IPS DF 19.7 (cell line): ENCODE measurements around the gene CADM2.
"Not testable (repeated sequence)": the region's sequence is repeated elsewhere in the genome, so short reads cannot be mapped to it uniquely, and the experiment has no call there.

Source experiments
- DNase-seq: peaks from one replicate; pipeline ENCODE4 v3.0.0-alpha.2; 2013; ENCODE audit warnings: low read depth, low spot score

The CADM2 gene

GRCh38 chr3:84958495-84959469 lies at the start of gene CADM2:
TSS of gene CADM2 (plus strand) at chr3:84958989.
- DNase-seq = peak; percentile 93

DNA sequence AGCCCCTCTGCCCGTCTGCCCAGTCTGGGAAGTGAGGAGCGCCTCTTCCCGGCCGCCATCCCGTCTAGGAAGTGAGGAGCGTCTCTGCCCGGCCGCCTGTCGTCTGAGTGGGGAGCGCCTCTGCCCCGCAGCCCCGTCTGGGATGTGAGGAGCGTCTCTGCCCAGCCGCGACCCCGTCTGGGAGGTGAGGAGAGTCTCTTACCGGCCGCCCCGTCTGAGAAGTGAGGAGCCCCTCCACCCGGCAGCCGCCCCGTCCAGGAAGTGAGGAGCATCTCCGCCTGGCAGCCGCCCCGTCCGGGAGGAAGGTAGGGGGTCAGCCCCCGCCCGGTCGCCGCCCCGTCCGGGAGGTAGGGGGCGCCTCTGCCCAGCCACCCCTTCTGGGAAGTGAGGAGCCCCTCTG lies 40.2 kb upstream of the CADM2 start:
- DNase-seq = not testable (repeated sequence)

- no peak for DNase-seq
Measured at GRCh38 chr3:84922682-84923081, 36.1 kb upstream of the CADM2 start.

- no peak for DNase-seq
Measured at GRCh38 chr3:84925571-84925970, 33.2 kb upstream of the CADM2 start.

GRCh38 chr3:84943379-84943778 lies 15.4 kb upstream of the CADM2 start:
- no peak for DNase-seq

GRCh38 chr3:84946240-84946639 lies 12.5 kb upstream of the CADM2 start:
- no peak for DNase-seq

GRCh38 chr3:84959470-84960271 lies 882 bp downstream of the CADM2 start:
- peak; percentile 30 for DNase-seq

GRCh38 chr3:84960581-84960980 lies 1.8 kb downstream of the CADM2 start:
- no peak for DNase-seq

- no peak for DNase-seq
Measured at GRCh38 chr3:84961011-84961410, 2.2 kb downstream of the CADM2 start.

DNA sequence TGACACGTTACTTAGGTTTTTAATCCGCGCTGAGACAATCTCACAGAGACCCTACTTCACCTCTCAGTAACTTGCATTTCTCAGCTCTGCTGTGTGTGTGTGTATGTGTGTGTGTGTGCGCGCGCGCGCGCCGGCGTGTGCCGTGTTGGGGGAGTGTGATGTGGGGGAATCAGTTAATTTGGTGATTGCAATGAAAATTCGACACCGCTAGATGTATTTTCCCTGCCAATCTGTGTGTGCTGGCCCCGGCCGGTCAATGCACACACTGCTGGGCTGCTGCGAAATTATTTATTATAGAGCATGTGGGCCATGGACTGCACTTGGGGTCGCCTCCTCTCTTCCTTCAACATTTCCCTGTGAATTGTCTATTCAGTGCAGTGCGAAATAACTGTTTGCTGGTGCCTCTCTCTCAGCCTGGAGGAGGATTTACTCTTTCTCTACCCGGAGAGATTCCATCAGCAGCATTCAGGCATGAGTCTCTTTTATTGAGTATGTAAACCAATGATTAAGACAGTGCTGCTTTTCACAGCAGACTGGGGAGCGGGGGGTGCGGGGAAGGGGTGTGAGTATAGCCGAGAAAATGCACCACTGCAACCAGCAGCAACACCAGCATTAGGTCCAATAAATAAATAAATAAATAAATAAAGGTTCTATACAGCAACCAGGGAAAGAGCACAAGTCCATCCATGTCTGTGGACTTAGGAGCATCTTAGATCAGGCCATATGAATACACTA lies 2.9 kb downstream of the CADM2 start:
- DNase-seq = no peak

GRCh38 chr3:84962415-84962814 lies 3.6 kb downstream of the CADM2 start:
- DNase-seq = no peak

GRCh38 chr3:84963137-84963536 lies 4.3 kb downstream of the CADM2 start:
- no peak for DNase-seq

DNA sequence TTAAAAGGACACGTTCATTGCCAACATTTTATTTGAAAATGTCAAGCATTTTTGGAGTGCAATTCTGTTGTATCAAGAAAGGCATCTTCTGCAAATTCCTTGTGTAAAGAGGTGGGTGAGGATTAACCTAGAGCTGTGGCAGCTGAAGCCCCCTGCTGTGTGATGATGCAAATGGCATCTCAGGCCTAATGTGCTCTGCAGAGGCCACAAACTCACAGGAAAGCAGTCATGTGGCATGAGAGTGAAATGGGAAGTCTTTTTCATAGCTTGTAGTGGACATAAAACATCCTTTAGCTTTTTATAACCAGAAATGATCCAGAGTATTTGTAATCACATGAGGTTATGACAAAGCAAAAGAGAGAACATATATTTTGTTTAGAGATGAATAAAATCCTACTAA lies 6.4 kb downstream of the CADM2 start:
- peak; percentile 61 for DNase-seq

DNA sequence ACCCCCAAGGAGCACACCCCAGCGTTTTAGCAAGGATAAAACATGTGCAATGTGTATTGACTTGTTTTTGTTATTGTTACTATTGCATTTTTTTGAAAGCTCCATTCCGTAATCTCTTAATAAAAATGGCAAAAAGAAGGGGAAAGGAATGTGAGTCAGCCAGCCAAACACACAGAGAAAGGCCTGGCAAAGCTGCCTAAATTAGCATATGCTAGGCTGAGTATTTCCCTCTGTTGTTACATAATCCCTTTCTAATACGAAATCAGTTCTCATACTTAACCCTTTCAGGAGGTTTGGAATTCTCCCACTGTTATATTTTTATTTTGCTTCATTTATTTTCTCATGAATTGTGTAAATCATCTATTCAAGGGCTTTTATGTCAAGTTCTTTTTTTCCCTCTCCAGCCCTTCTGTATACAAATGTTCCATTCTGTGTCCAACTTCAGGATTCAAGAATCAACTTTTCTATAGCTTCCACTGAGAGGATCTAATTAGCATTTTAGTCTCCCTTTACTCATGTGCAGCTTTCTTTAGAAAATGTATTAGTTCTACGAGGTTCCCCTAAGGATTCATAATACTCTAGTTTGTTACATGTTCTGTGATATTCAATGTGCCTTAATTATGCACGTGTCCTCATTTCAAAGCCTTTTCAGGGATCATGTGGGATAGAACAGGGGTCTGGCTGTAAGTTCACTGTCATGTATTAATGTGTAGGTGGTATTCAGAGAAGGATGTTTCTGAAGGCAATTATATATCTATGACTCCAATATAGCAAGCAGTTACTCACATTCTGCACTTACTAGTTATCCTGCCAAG lies 9.2 kb downstream of the CADM2 start:
- no peak for DNase-seq

GRCh38 chr3:84968701-84969235 lies 10.0 kb downstream of the CADM2 start:
- DNase-seq = no peak

- no peak for DNase-seq
Measured at GRCh38 chr3:84974347-84974746, 15.6 kb downstream of the CADM2 start.

DNA sequence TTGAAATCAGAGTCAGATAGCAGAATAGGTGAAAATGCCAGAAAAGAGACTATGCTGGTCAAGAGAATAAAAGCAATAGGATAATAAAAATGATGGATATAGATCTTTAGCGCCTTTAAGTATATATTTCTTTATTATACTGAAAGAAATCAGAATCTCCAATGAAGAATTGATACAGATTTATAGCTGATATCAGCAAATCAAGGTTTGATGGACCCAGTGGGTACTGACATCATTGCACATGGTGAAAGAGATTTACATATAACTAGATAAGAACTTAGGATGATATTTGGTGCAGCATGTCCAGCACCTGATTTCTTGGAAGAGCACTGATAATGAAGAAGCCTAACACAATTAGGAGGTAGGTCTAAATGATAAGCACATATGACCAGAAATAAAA lies 18.2 kb downstream of the CADM2 start:
- no peak for DNase-seq

GRCh38 chr3:84978843-84979242 lies 20.1 kb downstream of the CADM2 start:
- DNase-seq = no peak

DNA sequence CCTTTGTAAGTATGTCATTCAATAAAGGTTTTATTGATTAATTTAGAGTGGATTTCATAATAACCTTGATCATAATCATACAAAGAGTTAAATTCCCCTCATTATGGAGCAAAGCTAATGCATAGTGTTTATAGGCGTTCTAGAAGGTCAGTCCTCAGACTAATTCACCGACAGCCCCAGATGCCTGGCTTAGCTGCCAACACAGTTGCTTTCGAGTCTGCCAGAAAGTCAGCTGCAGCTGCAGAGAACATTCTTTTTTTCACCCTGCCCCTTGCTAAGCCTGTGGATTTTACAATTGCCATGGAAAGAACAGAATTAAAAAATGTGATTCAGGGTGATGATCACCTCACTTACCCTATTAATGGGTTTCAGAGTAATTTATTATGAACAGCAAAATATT lies 21.2 kb downstream of the CADM2 start:
- DNase-seq = no peak

GRCh38 chr3:84980456-84980855 lies 21.7 kb downstream of the CADM2 start:
- DNase-seq = no peak

DNA sequence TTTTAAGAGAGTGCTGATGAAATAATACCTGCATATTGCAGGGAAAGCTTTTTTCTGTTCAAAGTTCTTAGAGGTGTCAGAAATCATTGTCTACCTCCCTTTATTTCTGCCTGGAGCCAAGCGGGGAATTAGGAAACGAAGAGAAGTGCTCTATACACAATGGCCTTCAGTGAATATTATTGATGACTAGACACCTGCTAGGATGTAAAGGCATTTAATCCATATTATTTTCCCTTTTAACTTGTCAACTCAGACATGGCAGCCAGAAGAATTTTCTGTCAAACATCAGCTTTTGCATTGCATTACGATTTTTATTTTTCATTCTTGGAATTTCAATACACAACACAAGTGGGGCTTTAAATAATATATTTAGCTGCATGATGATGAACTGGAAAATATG lies 24.7 kb downstream of the CADM2 start:
- no peak for DNase-seq
